Left lung (tissue), 14 donors: ENCODE measurements around the gene THUMPD3. TPM values are rescaled to one million over a fixed set of nuclear protein-coding genes. Genes with fewer than 3 reads are reported as not detected.

Source experiments
- ATAC-seq: fragments of 200-7000 bp; cut with Tn5 transposase; one replicate; pipeline ENCODE4 v1.9.1; 2020; ENCODE audit warnings: moderate library complexity
- DNase-seq, 4 donors: peaks; one replicate each; pipeline ENCODE4 v3.0.0-alpha.2; 2013 to 2020
- H3K27ac ChIP-seq, 2 donors: fragments of 200-600 bp; sonication (generic) in 1 of 2; one replicate each; pipeline versions ENCODE4 v1.5.0 to v1.8.0; 2020 to 2021
- H3K27me3 ChIP-seq, 2 donors: fragments of 200-600 bp; sonication (generic) in 1 of 2; one replicate each; pipeline versions ENCODE4 v1.5.0 to v1.8.0; 2020 to 2021
- H3K36me3 ChIP-seq, 2 donors: fragments of 200-600 bp; sonication (generic) in 1 of 2; one replicate each; pipeline versions ENCODE4 v1.5.0 to v1.8.0; 2020 to 2021
- H3K4me1 ChIP-seq, 2 donors: fragments of 200-600 bp; one replicate each; pipeline ENCODE4 v1.8.0; 2021
- H3K4me3 ChIP-seq, 2 donors: fragments of 200-600 bp; sonication (generic) in 1 of 2; one replicate each; pipeline versions ENCODE4 v1.5.0 to v1.8.0; 2020 to 2021; ENCODE audit warnings: mild to moderate bottlenecking in 1 of 2
- H3K9me3 ChIP-seq, 2 donors: fragments of 200-600 bp; sonication (generic) in 1 of 2; one replicate each; pipeline versions ENCODE4 v1.5.0 to v1.8.0; 2020 to 2021
- intact Hi-C, 2 donors: fragments of 100-400 bp; cut with DNase I; formaldehyde crosslinking; loops; one replicate each; pipeline versions ENCODE4 v1.11.2 to v1.14.2; 2022
- long read RNA-seq, 12 donors: library from polyadenylated mRNA in 2 of 12; unstranded in 2 of 12; transcript quantifications; one replicate each; pipeline ENCODE4 v2.0.0 and lab custom pipeline, GENCODE V29; 2019 to 2026
- polyA plus RNA-seq, 6 donors: library from polyadenylated mRNA; unstranded; fragments of 120-200 nt; gene quantifications; one replicate each; pipeline ENCODE4 v1.2.1, GENCODE V29; 2013; ENCODE audit not compliant: insufficient read length in 6 of 6
- total RNA-seq, 2 donors: library from RNA; stranded (reverse); fragmentation: NEBNext Ultra II Directional; extraction: Animal tissue kit (Norgen Biotek cat#: 25700); gene quantifications; one replicate each; pipeline ENCODE4 v1.2.1, GENCODE V29; 2021
- TF ChIP-seq, protein P1 (sequence below), 2 donors: fragments of 200-600 bp; sonication (generic) in 1 of 2; IDR thresholded peaks; one replicate each; pipeline versions ENCODE4 v1.5.0 to v1.8.0; 2021; ENCODE audit warnings: antibody characterized with exemption in 2 of 2
- donor health status: DM: no; HTN: yes; CAD: no.
- donor health status: DM: no; HTN: no; CAD: no.

THUMPD3 gene, protein sequence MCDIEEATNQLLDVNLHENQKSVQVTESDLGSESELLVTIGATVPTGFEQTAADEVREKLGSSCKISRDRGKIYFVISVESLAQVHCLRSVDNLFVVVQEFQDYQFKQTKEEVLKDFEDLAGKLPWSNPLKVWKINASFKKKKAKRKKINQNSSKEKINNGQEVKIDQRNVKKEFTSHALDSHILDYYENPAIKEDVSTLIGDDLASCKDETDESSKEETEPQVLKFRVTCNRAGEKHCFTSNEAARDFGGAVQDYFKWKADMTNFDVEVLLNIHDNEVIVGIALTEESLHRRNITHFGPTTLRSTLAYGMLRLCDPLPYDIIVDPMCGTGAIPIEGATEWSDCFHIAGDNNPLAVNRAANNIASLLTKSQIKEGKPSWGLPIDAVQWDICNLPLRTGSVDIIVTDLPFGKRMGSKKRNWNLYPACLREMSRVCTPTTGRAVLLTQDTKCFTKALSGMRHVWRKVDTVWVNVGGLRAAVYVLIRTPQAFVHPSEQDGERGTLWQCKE
- total RNA-seq: 10 to 100 TPM; 32.2 to 35.4 TPM
- 10 to 100 TPM; 42.3 to 65.0 (median 50.9) TPM for polyA plus RNA-seq
- long read RNA-seq, donor 1, partial matches to known transcripts: 31 of 36 reads
- long read RNA-seq, donor 1, other reads (novel, unspliced or antisense): 0 of 36 reads
- long read RNA-seq, donor 2, partial matches to known transcripts: 0 of 6 reads
- long read RNA-seq, donor 2, other reads (novel, unspliced or antisense): 0 of 6 reads
- long read RNA-seq, donor 3, partial matches to known transcripts: 5 of 7 reads
- long read RNA-seq, donor 3, other reads (novel, unspliced or antisense): 0 of 7 reads
- long read RNA-seq, donor 4, partial matches to known transcripts: 6 of 14 reads
- long read RNA-seq, donor 4, other reads (novel, unspliced or antisense): 6 of 14 reads
- long read RNA-seq, donor 5, partial matches to known transcripts: 0 of 1 reads
- long read RNA-seq, donor 5, other reads (novel, unspliced or antisense): 0 of 1 reads
- long read RNA-seq, donor 6, partial matches to known transcripts: 12 of 14 reads
- long read RNA-seq, donor 6, other reads (novel, unspliced or antisense): 0 of 14 reads
- long read RNA-seq, donor 7, partial matches to known transcripts: 6 of 6 reads
- long read RNA-seq, donor 7, other reads (novel, unspliced or antisense): 0 of 6 reads
- long read RNA-seq, donor 8, partial matches to known transcripts: 24 of 28 reads
- long read RNA-seq, donor 8, other reads (novel, unspliced or antisense): 0 of 28 reads
- long read RNA-seq, donor 9: 0 reads
- long read RNA-seq, donor 10, partial matches to known transcripts: 4 of 12 reads
- long read RNA-seq, donor 10, other reads (novel, unspliced or antisense): 6 of 12 reads
- long read RNA-seq, donor 11, partial matches to known transcripts: 49 of 58 reads
- long read RNA-seq, donor 11, other reads (novel, unspliced or antisense): 5 of 58 reads
- long read RNA-seq, donor 12, partial matches to known transcripts: 12 of 17 reads
- long read RNA-seq, donor 12, other reads (novel, unspliced or antisense): 0 of 17 reads

DNA sequence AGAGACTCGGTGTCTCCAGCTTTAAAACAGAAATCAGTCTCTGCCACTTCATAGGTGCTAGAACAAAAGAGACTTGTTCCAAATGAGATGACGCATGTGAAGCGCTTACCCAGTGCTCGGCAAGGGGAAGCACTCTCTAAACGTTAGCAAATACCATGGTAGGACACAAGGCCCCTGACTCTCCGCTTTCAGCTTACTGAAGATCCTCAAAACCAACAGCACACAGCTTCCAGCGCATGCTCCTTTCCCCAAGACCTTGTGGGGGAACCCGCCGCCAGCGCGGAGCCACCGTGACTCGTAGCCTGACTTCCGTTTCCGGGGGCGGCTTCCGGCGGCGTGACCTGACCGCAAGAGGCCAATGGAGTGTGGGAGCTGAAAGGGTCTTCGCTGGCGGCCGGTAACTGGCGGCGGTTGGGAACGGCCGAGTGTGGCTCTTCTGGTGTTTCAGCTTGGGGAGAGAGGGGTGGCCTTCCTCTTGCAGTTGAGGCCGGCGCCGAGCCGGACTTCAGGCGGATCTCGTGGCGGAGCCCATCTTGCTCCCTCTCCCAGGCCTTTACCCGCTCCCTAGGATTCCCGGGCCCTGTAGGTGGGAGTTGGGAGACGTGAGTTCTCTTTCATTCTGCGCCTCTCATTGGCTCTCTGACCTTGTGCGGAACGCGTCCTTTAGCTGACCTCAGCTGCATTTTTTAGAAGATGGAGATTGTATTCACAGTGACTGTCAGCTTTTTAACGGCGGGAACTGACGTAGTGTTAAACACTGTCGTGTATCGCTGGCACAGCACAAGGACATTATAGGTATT is at the start of gene THUMPD3:
THUMPD3 (plus strand) TSS at position 324 of the 800 bp plus-strand sequence. CDS start 2,015 bp downstream, outside the sequence.
- peak; percentile 88 to 97 (median 94) for DNase-seq
- Histone ChIP-seq H3K27ac (peak within 1 kb of the TSS; percentile 83 to 97), H3K4me3 (peak within 1 kb of the TSS; percentile 51 to 72), H3K4me1 (peaks cover 8 to 28% of the 10 kb centered on the region in 2 donors), H3K27me3 (no peaks in the 10 kb centered on the region), H3K36me3 (peaks cover 0 to 26% of the 10 kb centered on the region in 2 donors), H3K9me3 (no peaks in the 10 kb centered on the region)
- peak; percentile 99 for ATAC-seq
- TF ChIP-seq, protein P1, sequence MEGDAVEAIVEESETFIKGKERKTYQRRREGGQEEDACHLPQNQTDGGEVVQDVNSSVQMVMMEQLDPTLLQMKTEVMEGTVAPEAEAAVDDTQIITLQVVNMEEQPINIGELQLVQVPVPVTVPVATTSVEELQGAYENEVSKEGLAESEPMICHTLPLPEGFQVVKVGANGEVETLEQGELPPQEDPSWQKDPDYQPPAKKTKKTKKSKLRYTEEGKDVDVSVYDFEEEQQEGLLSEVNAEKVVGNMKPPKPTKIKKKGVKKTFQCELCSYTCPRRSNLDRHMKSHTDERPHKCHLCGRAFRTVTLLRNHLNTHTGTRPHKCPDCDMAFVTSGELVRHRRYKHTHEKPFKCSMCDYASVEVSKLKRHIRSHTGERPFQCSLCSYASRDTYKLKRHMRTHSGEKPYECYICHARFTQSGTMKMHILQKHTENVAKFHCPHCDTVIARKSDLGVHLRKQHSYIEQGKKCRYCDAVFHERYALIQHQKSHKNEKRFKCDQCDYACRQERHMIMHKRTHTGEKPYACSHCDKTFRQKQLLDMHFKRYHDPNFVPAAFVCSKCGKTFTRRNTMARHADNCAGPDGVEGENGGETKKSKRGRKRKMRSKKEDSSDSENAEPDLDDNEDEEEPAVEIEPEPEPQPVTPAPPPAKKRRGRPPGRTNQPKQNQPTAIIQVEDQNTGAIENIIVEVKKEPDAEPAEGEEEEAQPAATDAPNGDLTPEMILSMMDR (IDR thresholded peaks at IDR 0.05): no peak
- intact Hi-C loops: no loop called here

- no peaks in the 10 kb centered on the region for H3K27me3 ChIP-seq
- no peak overlapping the region for H3K4me3 ChIP-seq
- no peaks in the 10 kb centered on the region for H3K9me3 ChIP-seq
- no peak overlapping the region for H3K27ac ChIP-seq
- H3K4me1 ChIP-seq: no peaks in the 10 kb centered on the region
- intact Hi-C loops: no loop called here
- H3K36me3 ChIP-seq: no peaks in the 10 kb centered on the region
- TF ChIP-seq, protein P1 (IDR thresholded peaks at IDR 0.05): no peak
- DNase-seq (no peak), ATAC-seq (no peak)
These were observed 48.1 kb upstream of the THUMPD3 start for GRCh38 chr3:9314796-9315195.

GRCh38 chr3:9316881-9317361 is 45.9 kb upstream of the THUMPD3 start:
- Histone ChIP-seq H3K4me3 (no peak overlapping the region), H3K27ac (peak overlapping the region; percentile 41 to 48), H3K36me3 (no peaks in the 10 kb centered on the region), H3K27me3 (no peaks in the 10 kb centered on the region), H3K9me3 (no peaks in the 10 kb centered on the region), H3K4me1 (no peaks in the 10 kb centered on the region)
- TF ChIP-seq, protein P1 (IDR thresholded peaks at IDR 0.05): no peak
- DNase-seq: peak in 2 of 4 donors; percentile 23 to 36
- intact Hi-C loops: no loop called here
- ATAC-seq: peak; percentile 56

GRCh38 chr3:9322780-9323179 is 40.1 kb upstream of the THUMPD3 start:
- TF ChIP-seq, protein P1 (IDR thresholded peaks at IDR 0.05): no peak
- no peak for ATAC-seq
- Histone ChIP-seq H3K4me3 (no peak overlapping the region), H3K9me3 (no peaks in the 10 kb centered on the region), H3K27me3 (no peaks in the 10 kb centered on the region), H3K36me3 (no peaks in the 10 kb centered on the region), H3K27ac (no peak overlapping the region), H3K4me1 (no peaks in the 10 kb centered on the region)
- no peak for DNase-seq
- intact Hi-C loops: no loop called here
